Measurements from ENCODE around the gene TTC22. TPM values are rescaled to one million over a fixed set of nuclear protein-coding genes. Genes with fewer than 3 reads are reported as not detected.

TTC22 gene
- total RNA-seq, 2 experiments from 2014 or later = 9.0 to 10.1 TPM

DNA sequence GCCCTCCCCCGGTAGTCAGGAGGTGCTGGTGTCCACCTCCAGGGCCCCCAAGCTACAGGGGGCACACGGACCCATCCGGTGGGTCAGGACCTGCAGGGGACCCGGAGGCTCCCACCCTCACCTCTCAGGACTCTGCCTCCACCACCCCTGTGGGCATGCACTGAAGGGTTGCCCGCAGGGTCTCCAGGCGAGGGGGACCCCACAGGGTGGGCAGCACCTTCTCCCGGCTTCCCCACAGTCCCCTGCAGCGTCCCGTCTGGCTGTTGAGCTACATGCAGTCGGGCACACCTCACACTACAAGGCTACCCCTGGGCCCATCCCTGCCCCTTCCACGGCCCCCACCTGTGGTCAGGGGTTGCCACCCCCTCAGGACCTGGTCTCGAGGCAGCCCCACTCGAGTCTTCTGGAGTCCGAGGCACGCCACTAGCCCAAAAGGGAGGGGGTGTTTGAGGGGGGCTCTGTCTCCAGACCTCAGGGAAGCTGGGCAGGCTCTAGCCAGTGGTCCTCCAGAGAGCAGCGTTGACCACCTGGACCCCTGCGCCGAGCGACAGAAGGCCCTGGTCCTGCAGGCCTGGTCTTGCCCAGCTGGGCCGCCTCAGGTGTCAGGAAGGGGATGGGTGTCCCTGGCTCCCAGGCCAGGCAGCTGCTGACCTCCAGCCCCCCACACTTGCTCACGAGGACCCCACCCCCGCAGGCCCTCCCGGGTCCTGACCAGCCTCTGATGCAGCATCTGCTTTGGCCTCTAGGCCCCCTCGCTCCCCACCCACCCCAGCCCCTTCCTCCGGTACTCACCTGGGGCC lies 46.4 kb downstream of the TTC22 start:
- DNase-seq (no peak), ATAC-seq (ENCODE audit: low read depth) (no peak)
- peaks cover 1% of the 10 kb centered on the region for H3K27me3 Mint-ChIP-seq
- H3K9me3 Mint-ChIP-seq = no peaks in the 10 kb centered on the region
- H3K4me3 Mint-ChIP-seq = no peak overlapping the region
- no peaks in the 10 kb centered on the region for H3K36me3 Mint-ChIP-seq
- no peak overlapping the region for H3K27ac Mint-ChIP-seq
- no peaks in the 10 kb centered on the region for H3K4me1 Mint-ChIP-seq
- POLR2A ChIA-PET = no interaction called here

DNA sequence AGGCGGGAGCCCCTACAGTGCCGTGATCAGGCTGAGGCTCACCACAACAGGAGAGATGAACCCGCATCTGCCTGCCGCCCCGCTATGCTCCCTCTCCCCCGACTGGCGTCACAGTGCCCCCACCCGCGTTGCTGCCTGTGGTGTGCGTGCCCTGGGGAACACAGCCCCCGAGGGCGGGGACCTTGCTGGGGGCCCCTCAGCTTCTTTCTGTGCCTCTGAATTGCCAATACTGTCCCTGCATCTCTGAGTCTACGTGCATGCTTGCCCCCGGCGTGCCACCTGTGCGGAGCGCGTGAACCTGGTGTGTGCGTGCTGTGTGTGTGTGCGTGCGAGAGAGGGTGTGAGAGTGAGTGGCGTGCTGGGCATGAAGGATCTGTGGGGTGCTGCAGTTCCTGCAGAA lies 47.1 kb downstream of the TTC22 start:
- POLR2A ChIA-PET = no interaction called here
- DNase-seq = no peak
- Mint-ChIP-seq H3K9me3 (no peaks in the 10 kb centered on the region), H3K27ac (no peak overlapping the region), H3K36me3 (no peaks in the 10 kb centered on the region), H3K27me3 (peaks cover 2% of the 10 kb centered on the region), H3K4me1 (no peaks in the 10 kb centered on the region), H3K4me3 (no peak overlapping the region)
- ATAC-seq (ENCODE audit: low read depth) = no peak

DNA sequence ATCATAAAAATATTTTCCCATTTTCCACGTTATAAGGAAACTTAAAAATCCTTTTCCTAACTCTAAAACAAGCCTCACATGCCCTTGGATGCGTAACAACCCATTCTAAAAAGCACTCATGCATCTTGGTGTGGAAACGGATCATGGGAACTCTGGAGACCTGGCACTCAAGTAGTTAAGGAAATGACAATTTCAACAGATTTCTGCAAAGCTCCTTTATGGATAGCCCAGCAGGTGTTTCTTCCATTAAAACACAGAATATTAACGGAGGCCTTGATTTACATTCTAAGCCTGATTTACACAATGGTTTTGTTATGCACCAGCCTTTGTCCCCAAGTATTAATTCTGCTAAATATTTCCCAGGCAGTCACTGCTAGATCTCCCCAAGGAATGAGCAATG lies 49.7 kb downstream of the TTC22 start:
- Mint-ChIP-seq H3K9me3 (no peaks in the 10 kb centered on the region), H3K36me3 (no peaks in the 10 kb centered on the region), H3K27me3 (peaks cover 2% of the 10 kb centered on the region), H3K4me3 (no peak overlapping the region), H3K27ac (no peak overlapping the region), H3K4me1 (no peaks in the 10 kb centered on the region)
- POLR2A ChIA-PET = no interaction called here
- ATAC-seq (ENCODE audit: low read depth) = no peak
- no peak for DNase-seq

DNA sequence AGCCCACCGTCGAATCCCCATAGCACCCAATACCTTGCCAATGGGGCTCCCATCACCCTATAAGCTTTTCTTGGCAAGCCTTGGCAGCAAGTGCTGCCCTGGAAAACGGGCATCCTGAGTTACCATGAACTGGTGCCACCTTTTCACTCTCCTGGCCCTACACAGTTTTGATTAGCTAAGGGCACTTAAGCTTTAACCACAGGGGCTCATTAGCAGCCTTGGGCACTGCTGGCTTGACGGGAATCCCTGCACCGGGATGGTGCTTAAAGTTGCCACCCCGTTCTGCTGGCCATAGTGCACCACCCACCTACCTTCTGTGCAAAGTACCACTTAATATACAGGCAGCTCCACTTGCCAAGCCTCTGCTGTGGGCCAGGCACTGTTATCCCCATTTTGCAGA lies 50.5 kb downstream of the TTC22 start:
- Mint-ChIP-seq H3K27me3 (peaks cover 2% of the 10 kb centered on the region), H3K36me3 (no peaks in the 10 kb centered on the region), H3K4me3 (no peak overlapping the region), H3K27ac (no peak overlapping the region), H3K9me3 (no peaks in the 10 kb centered on the region), H3K4me1 (no peaks in the 10 kb centered on the region)
- POLR2A ChIA-PET = no interaction called here
- DNase-seq (no peak), ATAC-seq (ENCODE audit: low read depth) (no peak)

DNA sequence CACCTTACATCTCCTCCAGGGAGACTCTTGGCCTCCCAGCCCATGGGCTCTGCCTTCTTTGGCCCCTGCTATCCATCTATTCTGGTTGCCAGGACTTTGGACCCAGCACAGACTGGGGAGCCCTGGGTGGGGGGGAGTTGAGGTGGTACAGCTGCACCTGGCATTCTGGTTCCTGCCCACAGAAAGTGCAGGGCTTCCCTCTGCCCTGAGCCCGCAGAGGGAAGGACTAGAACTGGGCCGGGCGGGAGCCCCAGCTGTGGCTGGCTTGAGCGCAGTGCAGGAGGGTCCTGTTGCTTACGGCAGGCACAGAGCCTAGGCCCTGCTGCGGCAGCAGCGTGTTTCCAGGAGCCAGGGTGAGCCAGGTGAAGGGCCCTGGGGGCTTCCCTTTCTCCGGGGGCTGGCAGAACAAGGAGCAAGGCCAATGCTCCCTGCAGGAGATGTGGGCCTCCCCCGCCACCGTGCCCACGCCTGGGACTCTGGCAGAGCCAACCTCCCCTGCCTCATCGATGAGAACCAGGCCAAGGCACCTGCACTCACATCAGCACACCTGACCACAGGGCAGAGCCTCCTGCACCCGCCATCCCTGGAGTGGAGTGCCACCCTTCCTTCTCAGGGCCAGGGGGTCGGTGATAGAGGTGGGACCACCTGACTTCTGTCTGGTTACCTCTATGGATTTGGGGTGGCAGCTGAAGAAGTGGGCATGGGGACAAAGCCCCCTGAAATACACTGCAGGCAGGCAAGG lies 52.9 kb downstream of the TTC22 start:
- Mint-ChIP-seq H3K4me3 (no peak overlapping the region), H3K9me3 (no peaks in the 10 kb centered on the region), H3K27ac (no peak overlapping the region), H3K4me1 (no peaks in the 10 kb centered on the region), H3K27me3 (peaks cover 2% of the 10 kb centered on the region), H3K36me3 (peaks cover 2% of the 10 kb centered on the region)
- POLR2A ChIA-PET = no interaction called here
- no peak for ATAC-seq (ENCODE audit: low read depth)
- DNase-seq = no peak

DNA sequence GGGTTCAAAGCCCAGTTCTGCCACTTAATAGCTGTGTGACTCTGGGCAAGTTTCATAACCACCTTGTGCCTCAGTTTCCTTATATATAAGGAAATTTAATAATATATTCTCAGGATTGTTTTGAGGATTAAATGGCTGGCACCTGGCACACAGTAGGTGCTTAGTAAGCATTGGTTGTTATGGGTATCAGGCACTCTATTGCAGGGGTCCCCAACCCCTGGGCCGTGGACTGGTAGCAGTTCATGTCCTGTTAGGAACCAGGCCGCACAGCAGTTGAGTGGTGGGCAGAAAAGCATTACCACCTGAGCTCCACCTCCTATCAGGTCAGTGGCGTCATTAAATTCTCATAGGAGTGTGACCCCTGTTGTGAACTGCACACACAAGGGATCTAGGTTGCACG lies 55.3 kb downstream of the TTC22 start:
- Mint-ChIP-seq H3K36me3 (peaks cover 2% of the 10 kb centered on the region), H3K9me3 (no peaks in the 10 kb centered on the region), H3K27me3 (peaks cover 2% of the 10 kb centered on the region), H3K27ac (no peak overlapping the region), H3K4me3 (no peak overlapping the region), H3K4me1 (no peaks in the 10 kb centered on the region)
- ATAC-seq (ENCODE audit: low read depth) (no peak), DNase-seq (no peak)
- POLR2A ChIA-PET = no interaction called here

DNA sequence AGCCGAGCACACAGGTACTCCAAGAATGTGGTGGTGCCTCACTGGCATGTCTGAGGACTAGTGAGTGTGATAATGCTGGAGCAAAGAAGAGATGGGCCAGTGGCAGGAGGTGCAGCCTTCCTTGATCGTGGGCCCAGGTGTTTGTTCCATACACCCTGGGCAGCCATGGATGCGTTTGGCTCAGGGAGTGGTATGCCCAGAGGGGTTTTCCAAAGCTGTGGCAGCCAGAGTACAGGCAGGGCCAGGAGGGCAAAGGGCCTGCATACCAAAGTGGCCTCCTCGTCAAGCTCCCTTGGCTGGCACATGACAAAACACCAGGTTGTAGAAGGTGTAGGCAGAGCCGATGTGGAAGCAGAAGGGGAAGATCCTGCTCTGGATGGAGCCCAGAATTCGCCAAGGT lies 55.8 kb downstream of the TTC22 start:
- POLR2A ChIA-PET = no interaction called here
- no peaks in the 10 kb centered on the region for H3K9me3 Mint-ChIP-seq
- ATAC-seq (ENCODE audit: low read depth) (no peak), DNase-seq (no peak)
- no peak overlapping the region for H3K4me3 Mint-ChIP-seq
- H3K27me3 Mint-ChIP-seq = peaks cover 2% of the 10 kb centered on the region
- H3K4me1 Mint-ChIP-seq = no peaks in the 10 kb centered on the region
- H3K27ac Mint-ChIP-seq = no peak overlapping the region
- peaks cover 2% of the 10 kb centered on the region for H3K36me3 Mint-ChIP-seq

DNA sequence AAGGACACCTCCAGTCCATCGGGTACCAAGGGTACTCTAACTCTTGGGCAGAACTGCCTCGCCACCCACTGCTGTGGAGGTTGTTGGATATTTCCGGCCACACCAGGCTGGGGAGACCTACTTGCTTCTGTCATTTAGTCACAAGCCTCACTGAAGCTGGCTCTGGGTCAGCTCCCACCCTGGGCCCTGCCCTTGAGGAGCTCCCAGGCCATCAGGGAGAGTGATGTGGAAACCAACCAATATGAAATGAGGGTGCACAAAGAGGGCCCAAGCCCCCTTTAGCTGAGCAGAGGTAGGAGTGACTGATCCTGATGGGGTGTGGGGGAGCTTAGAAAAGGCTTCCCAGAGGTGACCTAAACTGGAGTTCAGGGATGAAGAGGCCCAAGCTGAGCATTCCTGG lies 56.4 kb downstream of the TTC22 start:
- ATAC-seq (ENCODE audit: low read depth) (no peak), DNase-seq (no peak)
- Mint-ChIP-seq H3K27ac (no peak overlapping the region), H3K4me1 (no peaks in the 10 kb centered on the region), H3K36me3 (peaks cover 4% of the 10 kb centered on the region), H3K9me3 (no peaks in the 10 kb centered on the region), H3K27me3 (peaks cover under 1% of the 10 kb centered on the region), H3K4me3 (no peak overlapping the region)
- POLR2A ChIA-PET = no interaction called here

DNA sequence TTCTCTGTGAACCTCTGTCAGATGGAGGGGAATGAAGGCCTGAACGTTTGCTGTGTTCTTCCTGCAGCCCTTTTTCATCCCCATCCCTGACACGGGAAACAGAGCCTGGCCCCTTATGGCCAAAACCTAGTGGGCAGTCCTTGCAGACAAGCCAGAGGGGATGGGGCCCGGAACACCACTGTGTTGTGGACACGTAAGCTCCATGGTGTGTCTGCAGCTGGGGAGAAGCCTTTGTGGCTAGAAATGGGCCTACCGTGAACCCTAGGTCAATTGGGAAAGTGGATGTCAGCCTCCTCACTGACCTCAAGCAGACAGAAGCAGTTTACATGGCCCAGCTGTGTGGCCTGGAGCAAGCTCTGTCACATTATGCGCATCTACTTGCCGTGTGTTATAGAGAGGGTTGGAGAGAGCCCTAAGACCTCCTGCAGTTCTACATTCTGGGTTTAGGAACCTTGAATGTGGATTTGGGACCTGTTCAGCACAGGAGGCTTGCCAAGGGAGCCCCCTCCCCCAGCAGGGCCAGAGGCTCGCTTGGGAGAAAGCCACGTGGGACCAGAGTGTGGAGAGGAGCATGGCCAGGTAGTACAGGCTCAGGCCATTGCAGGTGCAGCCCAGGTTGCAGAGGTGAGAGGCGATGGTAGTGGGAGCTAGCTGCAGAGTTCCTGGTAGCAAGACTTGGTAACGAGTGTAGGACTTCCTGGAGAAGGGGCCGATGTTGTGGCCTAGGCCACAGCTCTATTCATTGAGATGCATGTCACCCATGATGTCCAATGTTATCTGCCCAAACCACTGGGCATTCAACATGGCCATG lies 57.5 kb downstream of the TTC22 start:
- ATAC-seq (ENCODE audit: low read depth) = no peak
- DNase-seq = no peak
- no peaks in the 10 kb centered on the region for H3K9me3 Mint-ChIP-seq
- POLR2A ChIA-PET = no interaction called here
- H3K4me1 Mint-ChIP-seq = no peaks in the 10 kb centered on the region
- no peak overlapping the region for H3K27ac Mint-ChIP-seq
- peaks cover 4% of the 10 kb centered on the region for H3K36me3 Mint-ChIP-seq
- H3K4me3 Mint-ChIP-seq = no peak overlapping the region
- H3K27me3 Mint-ChIP-seq = no peaks in the 10 kb centered on the region

DNA sequence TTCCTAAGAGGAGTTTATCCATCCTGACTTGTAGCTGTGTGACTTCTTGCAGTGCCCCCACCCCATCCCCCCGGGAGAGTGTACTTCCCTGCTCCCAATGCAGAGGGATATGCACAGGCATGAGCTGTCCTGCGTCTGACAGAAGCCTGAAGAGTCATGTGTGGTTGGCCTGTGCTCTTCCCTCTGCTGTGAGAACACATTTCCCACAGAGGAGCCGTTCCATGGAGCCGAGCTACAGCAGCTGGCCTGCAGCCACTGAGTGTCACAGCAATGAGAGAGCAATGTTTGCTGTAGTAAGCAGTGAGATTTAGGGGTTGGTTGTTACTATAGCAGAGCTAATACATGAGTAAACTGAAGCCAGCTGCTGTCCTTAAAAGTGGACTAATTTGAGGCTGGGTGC lies 58.8 kb downstream of the TTC22 start:
- no peaks in the 10 kb centered on the region for H3K9me3 Mint-ChIP-seq
- H3K36me3 Mint-ChIP-seq = peaks cover 11% of the 10 kb centered on the region
- H3K4me1 Mint-ChIP-seq = no peaks in the 10 kb centered on the region
- POLR2A ChIA-PET = no interaction called here
- H3K27ac Mint-ChIP-seq = no peak overlapping the region
- no peak overlapping the region for H3K4me3 Mint-ChIP-seq
- ATAC-seq (ENCODE audit: low read depth) (no peak), DNase-seq (no peak)
- no peaks in the 10 kb centered on the region for H3K27me3 Mint-ChIP-seq

DNA sequence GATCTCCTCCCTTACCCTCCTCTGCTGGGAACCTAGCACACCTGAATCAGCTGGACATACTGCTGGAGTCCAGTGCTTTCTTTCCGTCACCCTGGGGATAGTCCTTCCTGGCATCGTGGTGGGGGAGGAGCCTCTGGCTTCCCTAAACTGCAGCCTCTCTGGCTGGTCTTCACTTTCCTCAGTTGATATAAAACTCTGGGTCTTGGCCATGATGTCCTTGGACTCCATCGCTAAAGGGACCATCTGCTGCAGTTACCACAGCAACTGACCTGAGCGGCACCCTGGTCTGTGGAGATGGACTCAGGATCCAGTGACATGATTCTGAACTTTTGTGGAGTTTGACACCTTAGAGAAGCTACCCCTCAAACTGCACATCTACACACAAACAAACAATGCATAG lies 59.6 kb downstream of the TTC22 start:
- Mint-ChIP-seq H3K27ac (no peak overlapping the region), H3K27me3 (no peaks in the 10 kb centered on the region), H3K36me3 (peaks cover 14% of the 10 kb centered on the region), H3K4me3 (no peak overlapping the region), H3K4me1 (no peaks in the 10 kb centered on the region), H3K9me3 (no peaks in the 10 kb centered on the region)
- ATAC-seq (ENCODE audit: low read depth) (no peak), DNase-seq (no peak)
- POLR2A ChIA-PET = no interaction called here

DNA sequence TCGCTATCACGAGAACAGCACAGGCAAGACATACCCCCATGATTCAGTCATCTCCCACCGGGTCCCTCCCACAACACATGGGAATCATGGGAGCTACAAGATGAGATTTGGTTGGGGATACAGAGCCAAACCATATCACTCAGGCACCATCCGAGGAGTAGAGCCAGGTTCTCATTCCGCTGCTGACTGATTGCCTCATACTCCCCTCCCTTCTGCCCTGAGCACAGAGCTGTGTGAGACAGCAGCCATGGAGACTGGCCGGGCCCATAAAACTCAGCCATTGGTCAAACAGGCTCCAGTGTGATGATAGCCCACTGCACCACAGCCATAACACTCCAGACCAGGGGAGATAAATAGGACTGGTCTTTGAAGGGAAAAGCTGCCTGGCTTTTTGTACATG lies 62.9 kb downstream of the TTC22 start:
- DNase-seq (no peak), ATAC-seq (ENCODE audit: low read depth) (no peak)
- POLR2A ChIA-PET = no interaction called here
- H3K27me3 Mint-ChIP-seq = no peaks in the 10 kb centered on the region
- no peaks in the 10 kb centered on the region for H3K4me1 Mint-ChIP-seq
- H3K4me3 Mint-ChIP-seq = no peak overlapping the region
- H3K27ac Mint-ChIP-seq = no peak overlapping the region
- no peaks in the 10 kb centered on the region for H3K9me3 Mint-ChIP-seq
- peaks cover 19% of the 10 kb centered on the region for H3K36me3 Mint-ChIP-seq

DNA sequence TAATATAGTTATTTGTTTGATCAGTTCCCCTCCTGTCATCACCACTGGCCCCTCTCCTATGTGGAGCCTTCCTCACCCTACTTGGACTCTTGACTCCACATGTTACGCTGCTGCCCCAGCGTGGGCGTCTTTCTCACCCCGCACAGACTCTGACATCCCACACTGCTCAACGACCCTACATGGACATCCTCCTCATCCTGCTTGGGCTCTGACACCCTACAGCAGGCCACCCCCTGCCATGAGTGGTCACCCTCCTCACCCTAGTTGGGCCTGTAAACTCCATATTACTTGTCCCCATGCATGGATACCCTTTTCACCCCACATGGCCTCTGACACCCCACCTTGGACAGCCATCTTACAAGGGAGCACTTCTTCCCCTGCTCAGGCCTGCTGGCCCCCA lies 64.4 kb downstream of the TTC22 start:
- peaks cover 19% of the 10 kb centered on the region for H3K36me3 Mint-ChIP-seq
- POLR2A ChIA-PET = no interaction called here
- no peaks in the 10 kb centered on the region for H3K27me3 Mint-ChIP-seq
- DNase-seq (no peak), ATAC-seq (ENCODE audit: low read depth) (no peak)
- no peak overlapping the region for H3K4me3 Mint-ChIP-seq
- no peaks in the 10 kb centered on the region for H3K4me1 Mint-ChIP-seq
- H3K27ac Mint-ChIP-seq = no peak overlapping the region
- no peaks in the 10 kb centered on the region for H3K9me3 Mint-ChIP-seq

Data from activated naive CD8-positive, alpha-beta T cell treated with anti-CD3 and anti-CD28 coated beads, Interleukin-2, amount 10 ng/mL, durations not matched to agents 7 days and 5 days (primary cell).